Tibial artery (tissue), 4 donors: ENCODE results near the gene VILL.

Experiments used
- DNase-seq, 2 donors: peaks; one replicate each; pipeline ENCODE4 v3.0.0-alpha.2; 2019
- H3K27ac ChIP-seq, 2 donors: fragments of 200-600 bp; sonication (generic) in 1 of 2; 1 replicate in 1 of 2; 2 replicates in 1 of 2; pipeline ENCODE4 v1.5.1; 2018 to 2019; ENCODE audit warnings: mild to moderate bottlenecking in 1 of 2
- H3K27me3 ChIP-seq, 2 donors: fragments of 200-600 bp; sonication (generic) in 1 of 2; one replicate each; pipeline versions ENCODE4 v1.5.1 to v1.6.0; 2016 to 2019
- H3K36me3 ChIP-seq, 3 donors: fragments of 200-600 bp; sonication (generic) in 2 of 3; one replicate each; pipeline ENCODE4 v1.5.1; 2016 to 2019; ENCODE audit warnings: mild to moderate bottlenecking in 2 of 3
- H3K4me1 ChIP-seq, 4 donors: fragments of 200-600 bp; sonication (generic) in 2 of 4; 1 replicate in 3 of 4; 2 replicates in 1 of 4; pipeline ENCODE4 v1.5.1; 2016 to 2019
- H3K4me3 ChIP-seq, 2 donors: fragments of 200-600 bp; sonication (generic) in 1 of 2; 1 replicate in 1 of 2; 2 replicates in 1 of 2; pipeline ENCODE4 v1.5.1; 2018 to 2019; ENCODE audit warnings: mild to moderate bottlenecking in 2 of 2
- H3K9me3 ChIP-seq, 3 donors: fragments of 200-600 bp; sonication (generic) in 1 of 3; one replicate each; pipeline ENCODE4 v1.5.1; 2016 to 2019
- CTCF ChIP-seq, 2 experiments: fragments of 200-600 bp in 1 of 2; fragments of 450-650 bp in 1 of 2; IDR thresholded peaks; one replicate each; pipeline ENCODE4 v1.5.1; 2017 to 2019; ENCODE audit warnings: antibody characterized with exemption in 2 of 2, mild to moderate bottlenecking in 1 of 2, moderate library complexity in 1 of 2
- intact Hi-C: fragments of 100-400 bp; cut with DNase I; formaldehyde crosslinking; loops from one replicate; pipeline ENCODE4 v1.15.0; 2023; ENCODE audit warnings: low total_unique reads

VILL gene

DNA sequence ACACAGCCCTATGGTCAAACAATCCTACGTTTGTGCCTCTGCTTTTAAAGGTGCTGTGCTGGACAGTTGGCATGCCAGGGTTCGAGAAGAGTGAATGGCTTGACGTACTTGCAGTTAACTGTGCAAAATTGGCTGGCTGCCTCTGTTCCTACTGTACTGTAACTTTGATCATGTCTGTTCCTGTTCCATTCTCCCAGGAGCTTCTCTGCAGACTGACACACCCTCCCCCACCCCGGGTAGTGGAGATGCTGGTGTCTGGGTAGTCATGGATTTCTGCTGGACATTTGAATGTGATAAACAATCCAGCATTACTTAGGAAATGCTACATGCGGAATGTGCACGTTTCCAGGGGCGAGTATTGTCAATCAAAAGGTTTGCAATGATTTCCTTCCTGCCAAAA lies 6.5 kb upstream of the VILL start:
- Histone ChIP-seq H3K4me1 (peaks cover 0 to 8% (median 0%) of the 10 kb centered on the region in 4 donors), H3K27ac (no peak overlapping the region), H3K36me3 (peaks cover 30 to 48% (median 37%) of the 10 kb centered on the region in 3 donors), H3K9me3 (no peaks in the 10 kb centered on the region), H3K27me3 (no peaks in the 10 kb centered on the region), H3K4me3 (no peak overlapping the region)
- no peak for TF ChIP-seq CTCF (IDR thresholded peaks at IDR 0.05)
- DNase-seq = peak in 1 of 2 donors; percentile 42
- intact Hi-C loops = no loop called here

DNA sequence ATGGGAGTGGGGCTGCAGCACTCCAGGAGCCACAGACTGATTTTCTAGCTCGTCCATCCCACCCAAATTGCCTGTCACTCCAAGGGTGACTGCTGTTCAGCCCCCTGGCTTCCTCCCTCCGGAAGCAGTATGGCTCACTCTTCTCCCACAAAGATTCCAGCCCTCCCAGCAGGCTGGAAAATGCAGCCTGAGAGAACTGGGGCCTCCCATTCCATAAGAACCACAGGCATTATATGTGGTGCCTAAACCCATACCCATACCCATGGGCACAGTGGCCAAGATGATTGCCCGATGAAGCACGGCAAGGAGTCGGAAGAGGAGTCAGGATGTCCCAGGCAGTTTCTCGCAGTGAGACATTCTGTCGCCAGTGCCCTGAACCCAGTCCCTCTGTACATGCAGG lies 6.0 kb upstream of the VILL start:
- Histone ChIP-seq H3K36me3 (peaks cover 30 to 43% (median 37%) of the 10 kb centered on the region in 3 donors), H3K4me3 (no peak overlapping the region), H3K4me1 (peaks cover 0 to 8% (median 0%) of the 10 kb centered on the region in 4 donors), H3K27ac (no peak overlapping the region), H3K9me3 (no peaks in the 10 kb centered on the region), H3K27me3 (no peaks in the 10 kb centered on the region)
- TF ChIP-seq CTCF (IDR thresholded peaks at IDR 0.05) = no peak
- peak in 1 of 2 donors; percentile 35 for DNase-seq
- intact Hi-C loops = no loop called here

DNA sequence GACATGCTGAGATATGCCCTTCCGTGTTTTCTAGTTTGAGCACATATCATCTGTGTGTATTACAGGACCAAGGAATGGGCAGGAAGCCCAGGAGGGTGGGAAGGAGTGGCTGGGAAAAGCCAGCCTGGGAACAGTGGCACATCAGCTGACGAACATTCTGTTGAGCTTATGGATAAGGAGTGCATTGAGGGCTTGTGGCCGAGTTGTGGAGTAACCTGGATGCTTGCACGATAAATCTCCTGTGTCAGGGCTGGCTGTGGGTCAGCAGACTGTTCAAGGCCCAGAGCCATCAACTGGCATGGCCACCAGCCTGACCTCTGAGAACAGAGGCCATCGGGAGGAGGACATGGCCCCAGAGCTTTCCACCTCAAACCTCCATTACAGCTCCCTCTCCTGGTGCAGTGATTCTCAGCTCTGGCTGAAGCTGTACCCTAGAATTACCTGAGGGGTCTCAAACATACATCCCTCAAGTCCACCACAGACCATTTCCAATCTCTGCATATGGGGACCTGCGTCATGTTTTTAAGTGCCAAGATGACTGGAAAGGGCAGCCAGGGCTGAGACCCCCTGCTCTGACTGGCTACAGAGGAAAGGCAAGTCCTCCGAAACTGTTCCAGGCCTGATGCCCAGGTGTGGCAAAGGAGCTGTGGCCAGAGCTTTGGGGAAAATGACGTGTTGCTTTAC lies 4.8 kb upstream of the VILL start:
- Histone ChIP-seq H3K36me3 (peaks cover 23 to 39% (median 28%) of the 10 kb centered on the region in 3 donors), H3K4me3 (no peak overlapping the region), H3K27ac (no peak overlapping the region), H3K27me3 (no peaks in the 10 kb centered on the region), H3K9me3 (no peaks in the 10 kb centered on the region), H3K4me1 (peaks cover 0 to 8% (median 0%) of the 10 kb centered on the region in 4 donors)
- TF ChIP-seq CTCF (IDR thresholded peaks at IDR 0.05) = no peak
- peak in 1 of 2 donors; percentile 57 for DNase-seq
- intact Hi-C loops = no loop called here

DNA sequence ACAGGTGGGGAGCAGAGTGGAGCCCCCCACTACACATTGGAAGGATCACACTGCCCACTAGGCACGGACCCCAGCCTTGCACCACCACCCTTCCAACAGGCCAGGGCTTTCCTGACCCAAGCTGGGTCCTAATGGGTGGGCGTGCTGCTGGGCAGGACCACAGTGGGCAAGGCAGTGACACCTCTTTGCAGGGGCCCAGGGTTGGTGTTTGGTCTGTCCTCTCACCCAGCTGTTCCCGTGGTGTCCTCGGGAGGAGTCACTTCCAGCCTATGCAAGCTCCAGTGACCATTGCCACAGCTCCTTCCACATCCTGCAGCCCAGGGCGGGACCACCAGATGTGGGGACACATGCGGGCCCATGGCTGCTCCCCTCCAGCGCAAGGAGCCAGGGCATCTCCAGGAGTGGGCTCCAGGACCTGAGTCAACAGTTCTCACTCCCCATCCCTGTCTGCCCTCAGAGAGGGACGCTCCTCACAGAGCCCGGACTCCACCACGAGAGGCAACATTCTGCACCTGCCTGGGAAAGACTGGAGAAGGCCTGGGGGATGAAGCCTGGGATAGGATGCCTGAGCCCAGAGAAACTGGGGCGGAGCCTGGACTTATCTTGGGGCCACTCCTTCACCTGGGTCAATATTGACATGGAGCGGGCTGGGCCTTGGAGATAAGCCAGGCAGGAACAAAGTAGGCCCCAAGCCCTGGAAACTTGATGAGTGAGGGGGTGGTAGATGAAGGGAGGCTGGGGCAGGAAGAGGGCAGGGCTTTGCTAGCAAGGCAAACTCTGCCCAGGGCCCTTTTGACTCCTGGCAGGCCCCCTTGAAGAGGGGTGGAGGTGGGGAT lies 3.9 kb upstream of the VILL start:
- no peaks in the 10 kb centered on the region for H3K9me3 ChIP-seq
- intact Hi-C loops = no loop called here
- no peak overlapping the region for H3K4me3 ChIP-seq
- no peak for TF ChIP-seq CTCF (IDR thresholded peaks at IDR 0.05)
- H3K36me3 ChIP-seq = peaks cover 21 to 30% (median 21%) of the 10 kb centered on the region in 3 donors
- H3K27me3 ChIP-seq = no peaks in the 10 kb centered on the region
- no peak overlapping the region for H3K27ac ChIP-seq
- DNase-seq = peak in 1 of 2 donors; percentile 58
- H3K4me1 ChIP-seq = peaks cover 0 to 8% (median 0%) of the 10 kb centered on the region in 4 donors

DNA sequence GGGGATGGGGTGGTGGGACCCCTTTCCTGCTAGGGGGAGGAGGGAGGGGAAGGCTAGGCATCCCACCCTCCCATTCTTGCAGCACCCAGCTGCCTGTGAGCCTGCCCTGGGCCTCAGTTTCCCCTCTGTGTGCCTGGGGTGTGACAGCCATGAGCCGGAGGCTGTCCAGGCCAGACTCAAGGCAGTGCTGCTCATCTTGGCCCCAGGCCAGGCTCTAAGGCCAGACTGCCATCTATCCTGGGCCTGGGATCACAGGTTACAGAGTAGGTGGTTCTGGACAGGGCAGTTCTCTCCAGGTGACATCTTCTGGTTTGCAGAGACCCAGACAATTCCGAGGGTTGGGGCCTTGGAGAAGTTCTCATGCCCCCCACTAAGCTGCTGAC lies 3.3 kb upstream of the VILL start:
- H3K36me3 ChIP-seq = peaks cover 15 to 24% (median 15%) of the 10 kb centered on the region in 3 donors
- peak in 1 of 2 donors; percentile 42 for DNase-seq
- intact Hi-C loops = no loop called here
- H3K9me3 ChIP-seq = no peaks in the 10 kb centered on the region
- H3K4me1 ChIP-seq = peaks cover 0 to 8% (median 0%) of the 10 kb centered on the region in 4 donors
- TF ChIP-seq CTCF (IDR thresholded peaks at IDR 0.05) = no peak
- H3K4me3 ChIP-seq = no peak overlapping the region
- H3K27ac ChIP-seq = no peak overlapping the region
- H3K27me3 ChIP-seq = no peaks in the 10 kb centered on the region
